ENCODE measurements around the gene TCAIM.

DNA sequence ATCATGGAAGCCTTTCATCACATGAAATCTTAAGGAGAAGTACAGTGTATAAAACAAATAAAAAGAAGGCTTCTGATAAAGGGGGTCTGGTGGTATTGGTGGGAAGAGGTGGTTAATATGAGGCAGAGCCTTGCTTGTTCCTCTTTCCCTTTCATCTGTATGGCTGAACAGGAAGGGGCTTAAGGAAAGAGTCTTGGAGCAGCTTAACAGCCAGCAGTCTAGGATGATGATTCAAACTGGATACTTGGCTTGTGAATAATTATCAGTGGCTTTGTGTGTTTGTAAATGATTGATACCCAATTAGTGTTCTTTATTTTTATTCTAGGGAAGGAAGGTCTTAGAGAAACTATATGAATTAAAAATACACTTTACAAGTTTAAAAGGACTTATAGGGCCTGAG, 29.1 kb upstream of the TCAIM start:
- TF ChIP-seq, protein P1, sequence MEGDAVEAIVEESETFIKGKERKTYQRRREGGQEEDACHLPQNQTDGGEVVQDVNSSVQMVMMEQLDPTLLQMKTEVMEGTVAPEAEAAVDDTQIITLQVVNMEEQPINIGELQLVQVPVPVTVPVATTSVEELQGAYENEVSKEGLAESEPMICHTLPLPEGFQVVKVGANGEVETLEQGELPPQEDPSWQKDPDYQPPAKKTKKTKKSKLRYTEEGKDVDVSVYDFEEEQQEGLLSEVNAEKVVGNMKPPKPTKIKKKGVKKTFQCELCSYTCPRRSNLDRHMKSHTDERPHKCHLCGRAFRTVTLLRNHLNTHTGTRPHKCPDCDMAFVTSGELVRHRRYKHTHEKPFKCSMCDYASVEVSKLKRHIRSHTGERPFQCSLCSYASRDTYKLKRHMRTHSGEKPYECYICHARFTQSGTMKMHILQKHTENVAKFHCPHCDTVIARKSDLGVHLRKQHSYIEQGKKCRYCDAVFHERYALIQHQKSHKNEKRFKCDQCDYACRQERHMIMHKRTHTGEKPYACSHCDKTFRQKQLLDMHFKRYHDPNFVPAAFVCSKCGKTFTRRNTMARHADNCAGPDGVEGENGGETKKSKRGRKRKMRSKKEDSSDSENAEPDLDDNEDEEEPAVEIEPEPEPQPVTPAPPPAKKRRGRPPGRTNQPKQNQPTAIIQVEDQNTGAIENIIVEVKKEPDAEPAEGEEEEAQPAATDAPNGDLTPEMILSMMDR (IDR thresholded peaks at IDR 0.05; ENCODE audit: low read depth, low read length, poor library complexity, severe bottlenecking): no peak
- no peak for TF ChIP-seq EZH2phosphoT487 (IDR thresholded peaks at IDR 0.05; ENCODE audit: borderline replicate concordance, low read length)

Measured in DOHH2 (cell line).